HG03097 (cell line): Measurements from ENCODE around the gene AUH.

Experiments used
- ATAC-seq: cut with Tn5 transposase; IDR thresholded peaks from one replicate; pipeline ENCODE4 v1.9.1; 2021; ENCODE audit not compliant: unreplicated experiment, low FRiP score

The AUH gene

GRCh38 chr9:91193658-91194391 lies 167.9 kb downstream of the AUH start:
- ATAC-seq: no peak

GRCh38 chr9:91193087-91193657 lies 168.5 kb downstream of the AUH start:
- ATAC-seq: no peak

GRCh38 chr9:91192381-91193086 lies 169.2 kb downstream of the AUH start:
- ATAC-seq: no peak

GRCh38 chr9:91191411-91192380 lies 170.0 kb downstream of the AUH start:
- ATAC-seq: peak; percentile 51

GRCh38 chr9:91190062-91190461 lies 171.7 kb downstream of the AUH start:
- no peak for ATAC-seq

- no peak for ATAC-seq
Observed at GRCh38 chr9:91188719-91189590, 172.8 kb downstream of the AUH start.

- no peak for ATAC-seq
Observed at GRCh38 chr9:91187965-91188344, 173.8 kb downstream of the AUH start.

GRCh38 chr9:91187311-91187964 lies 174.3 kb downstream of the AUH start:
- ATAC-seq: no peak

GRCh38 chr9:91186632-91187108 lies 175.0 kb downstream of the AUH start:
- ATAC-seq: no peak

- no peak for ATAC-seq
Observed at GRCh38 chr9:91185193-91185886, 176.4 kb downstream of the AUH start.

GRCh38 chr9:91182429-91183225 lies 179.1 kb downstream of the AUH start:
- ATAC-seq: no peak

- no peak for ATAC-seq
Observed at GRCh38 chr9:91181541-91181940, 180.2 kb downstream of the AUH start.

- no peak for ATAC-seq
Observed at GRCh38 chr9:91180930-91181268, 180.8 kb downstream of the AUH start.

GRCh38 chr9:91180240-91180929 lies 181.3 kb downstream of the AUH start:
- ATAC-seq: no peak

GRCh38 chr9:91179237-91180138 lies 182.2 kb downstream of the AUH start:
- no peak for ATAC-seq
